HG02588 (cell line): ENCODE results near the gene STXBP5.
A peak's percentile ranks its signal among the peaks of the same experiment; 100 is the strongest.

Experiments
- ATAC-seq: cut with Tn5 transposase; IDR thresholded peaks from one replicate; pipeline ENCODE4 v1.9.1; 2021; ENCODE audit warnings: mild to moderate bottlenecking, moderate library complexity; ENCODE audit not compliant: unreplicated experiment

Gene STXBP5

GRCh38 chr6:147287869-147288271, 83.7 kb downstream of the STXBP5 start:
- no peak for ATAC-seq

- ATAC-seq = no peak
Measured at GRCh38 chr6:147297124-147297523, 92.9 kb downstream of the STXBP5 start.

GRCh38 chr6:147297663-147298316, 93.6 kb downstream of the STXBP5 start:
- no peak for ATAC-seq

- no peak for ATAC-seq
Measured at GRCh38 chr6:147298461-147298860, 94.2 kb downstream of the STXBP5 start.

GRCh38 chr6:147299035-147299434, 94.8 kb downstream of the STXBP5 start:
- no peak for ATAC-seq

GRCh38 chr6:147301070-147301469, 96.9 kb downstream of the STXBP5 start:
- no peak for ATAC-seq

GRCh38 chr6:147304016-147304415, 99.8 kb downstream of the STXBP5 start:
- no peak for ATAC-seq

GRCh38 chr6:147310521-147310920, 106.3 kb downstream of the STXBP5 start:
- ATAC-seq = no peak

GRCh38 chr6:147311218-147311617, 107.0 kb downstream of the STXBP5 start:
- no peak for ATAC-seq

- ATAC-seq = no peak
Measured at GRCh38 chr6:147321260-147321659, 117.0 kb downstream of the STXBP5 start.

GRCh38 chr6:147322299-147323162, 118.3 kb downstream of the STXBP5 start:
- ATAC-seq = peak; percentile 98

GRCh38 chr6:147325557-147325956, 121.3 kb downstream of the STXBP5 start:
- no peak for ATAC-seq

GRCh38 chr6:147331401-147331800, 127.2 kb downstream of the STXBP5 start:
- no peak for ATAC-seq

GRCh38 chr6:147337921-147338320, 133.7 kb downstream of the STXBP5 start:
- ATAC-seq = no peak

GRCh38 chr6:147341486-147341885, 137.3 kb downstream of the STXBP5 start:
- no peak for ATAC-seq

GRCh38 chr6:147345902-147346301, 141.7 kb downstream of the STXBP5 start:
- no peak for ATAC-seq

- no peak for ATAC-seq
Measured at GRCh38 chr6:147347179-147347881, 143.1 kb downstream of the STXBP5 start.

- ATAC-seq = no peak
Measured at GRCh38 chr6:147347882-147348575, 143.8 kb downstream of the STXBP5 start.

GRCh38 chr6:147361311-147361981, 157.2 kb downstream of the STXBP5 start:
- no peak for ATAC-seq

- ATAC-seq = no peak
Measured at GRCh38 chr6:147366290-147366689, 162.1 kb downstream of the STXBP5 start.
